NCI-H748 (cell line): ENCODE data around the gene FBXL14.

ENCODE experiments used
- DNase-seq: peaks from one replicate; lab custom pipeline; 2025; ENCODE audit not compliant: unreplicated experiment; lab: John Stamatoyannopoulos, UW

Gene FBXL14

GRCh38 chr12:1540690-1541089 is 53.7 kb downstream of the FBXL14 start:
- no peak for DNase-seq

GRCh38 chr12:1539135-1539534 is 55.2 kb downstream of the FBXL14 start:
- DNase-seq, result no peak

- DNase-seq, result no peak
Measured at GRCh38 chr12:1536817-1537216, 57.6 kb downstream of the FBXL14 start.

- DNase-seq, result no peak
Measured at GRCh38 chr12:1534748-1535147, 59.6 kb downstream of the FBXL14 start.

GRCh38 chr12:1533602-1534304 is 60.6 kb downstream of the FBXL14 start:
- DNase-seq, result no peak

- no peak for DNase-seq
Measured at GRCh38 chr12:1533205-1533601, 61.2 kb downstream of the FBXL14 start.

GRCh38 chr12:1532375-1533165 is 61.8 kb downstream of the FBXL14 start:
- no peak for DNase-seq

GRCh38 chr12:1531654-1532374 is 62.6 kb downstream of the FBXL14 start:
- DNase-seq, result no peak

GRCh38 chr12:1531153-1531653 is 63.2 kb downstream of the FBXL14 start:
- peak; percentile 38 for DNase-seq

- peak; percentile 38 for DNase-seq
Measured at GRCh38 chr12:1530592-1531152, 63.7 kb downstream of the FBXL14 start.

GRCh38 chr12:1529862-1530591 is 64.4 kb downstream of the FBXL14 start:
- DNase-seq, result peak; percentile 17

- DNase-seq, result no peak
Measured at GRCh38 chr12:1529228-1529861, 65.0 kb downstream of the FBXL14 start.

- no peak for DNase-seq
Measured at GRCh38 chr12:1528791-1529190, 65.6 kb downstream of the FBXL14 start.

- DNase-seq, result no peak
Measured at GRCh38 chr12:1527789-1528188, 66.6 kb downstream of the FBXL14 start.

- no peak for DNase-seq
Measured at GRCh38 chr12:1525858-1526257, 68.5 kb downstream of the FBXL14 start.

GRCh38 chr12:1523558-1524050 is 70.8 kb downstream of the FBXL14 start:
- DNase-seq, result no peak

- DNase-seq, result no peak
Measured at GRCh38 chr12:1523046-1523445, 71.3 kb downstream of the FBXL14 start.

GRCh38 chr12:1519642-1520041 is 74.7 kb downstream of the FBXL14 start:
- DNase-seq, result no peak

GRCh38 chr12:1518591-1519516 is 75.5 kb downstream of the FBXL14 start:
- DNase-seq, result peak; percentile 64
